Spleen (tissue), 11 donors: ENCODE results near the gene HELZ2. TPM values are rescaled to one million over a fixed set of nuclear protein-coding genes. Genes with fewer than 3 reads are reported as not detected.
"Not testable (repeated sequence)": the region's sequence is repeated elsewhere in the genome, so short reads cannot be mapped to it uniquely, and the experiment has no call there.

Experiments used
- DNase-seq: peaks from one replicate; pipeline ENCODE4 v3.0.0-alpha.2; 2020
- H3K27ac ChIP-seq, 8 donors: fragments of 200-600 bp; sonication (generic) in 7 of 8; 1 replicate in 4 of 8; 2 replicates in 4 of 8; pipeline versions ENCODE4 v1.5.0 to v1.8.0; 2016 to 2021; ENCODE audit warnings: inconsistent platforms in 4 of 8, mild to moderate bottlenecking in 4 of 8, moderate library complexity in 1 of 8
- H3K27me3 ChIP-seq, 7 donors: fragments of 200-600 bp; sonication (generic) in 6 of 7; replicated peaks in 1 of 7; 1 replicate in 4 of 7; 2 replicates in 3 of 7; pipeline versions ENCODE4 v1.5.0 to v1.8.0; 2016 to 2021; ENCODE audit warnings: inconsistent platforms in 3 of 7, mild to moderate bottlenecking in 1 of 7
- H3K36me3 ChIP-seq, 6 donors: fragments of 200-600 bp; sonication (generic) in 5 of 6; 1 replicate in 4 of 6; 2 replicates in 2 of 6; pipeline versions ENCODE4 v1.5.0 to v1.8.0; 2016 to 2021; ENCODE audit warnings: inconsistent platforms in 2 of 6
- H3K4me1 ChIP-seq, 6 donors: fragments of 200-600 bp; sonication (generic) in 5 of 6; 1 replicate in 3 of 6; 2 replicates in 3 of 6; pipeline versions ENCODE4 v1.5.0 to v1.8.0; 2016 to 2021; ENCODE audit warnings: inconsistent platforms in 3 of 6
- H3K4me3 ChIP-seq, 8 donors: fragments of 200-600 bp; sonication (generic) in 7 of 8; 1 replicate in 4 of 8; 2 replicates in 4 of 8; pipeline versions ENCODE4 v1.5.0 to v1.8.0; 2016 to 2021; ENCODE audit warnings: inconsistent platforms in 4 of 8, mild to moderate bottlenecking in 4 of 8, moderate library complexity in 2 of 8
- H3K9me3 ChIP-seq, 8 donors: fragments of 200-600 bp; sonication (generic) in 7 of 8; 1 replicate in 4 of 8; 2 replicates in 4 of 8; pipeline versions ENCODE4 v1.5.0 to v1.8.0; 2016 to 2021; ENCODE audit warnings: inconsistent platforms in 4 of 8
- POLR2AphosphoS5 ChIP-seq, 3 donors: sonication (generic); formaldehyde crosslinking; IDR thresholded peaks; one replicate each; pipeline ENCODE4 v1.5.1; 2017; ENCODE audit warnings: antibody characterized with exemption in 3 of 3
- WGBS, 5 donors: extraction: QIAGEN DNeasy Blood & Tissue Kit in 3 of 5; methylation state at CpG; one replicate each; pipeline versions ENCODE4 v1.1.5 to v1.1.7; 2013 to 2018; 5-methylcytosine and 5-hydroxymethylcytosine counted together
- intact Hi-C: fragments of 100-400 bp; cut with DNase I; formaldehyde crosslinking; loops from one replicate; pipeline ENCODE4 v1.15.0; 2023; ENCODE audit warnings: low total_unique reads
- polyA plus RNA-seq, 3 donors: library from polyadenylated mRNA; stranded (reverse); fragments of 200-250 nt; gene quantifications; one replicate each; pipeline ENCODE4 v1.2.1, GENCODE V29; 2013
- total RNA-seq, 7 donors: library from RNA; depleted of rRNA in 3 of 7; stranded (reverse); fragments of >200 nt in 3 of 7; fragmentation: NEBNext Ultra II Directional in 4 of 7; extraction: Animal tissue kit (Norgen Biotek cat#: 25700) in 4 of 7; gene quantifications; one replicate each; pipeline versions ENCODE4 v1.1.0 to v1.2.1, GENCODE V29; 2016 to 2021
- TF ChIP-seq, protein P1 (sequence below), 11 experiments: fragments of 200-600 bp in 7 of 11; fragments of 450-650 bp in 4 of 11; sonication (generic) in 4 of 11; IDR thresholded peaks in 8 of 11; conservative IDR thresholded peaks in 3 of 11; 1 replicate in 7 of 11; 2 replicates in 4 of 11; pipeline versions ENCODE4 v1.4.0 to v1.8.0; 2016 to 2021; ENCODE audit warnings: antibody characterized with exemption in 11 of 11, inconsistent platforms in 4 of 11, mild to moderate bottlenecking in 1 of 11
- donor health status: healthy with polysubstance abuse.
- donor health status: DM: no; HTN: no; CAD: no; lungs with moderate emphysema.
- donor health status: DM: no; HTN: no; CAD: no.
- donor health status: Bipolar disorder and iron deficiency.
- donor health status: healthy.
- donor health status: DM: no; HTN: no; CAD: no.
- donor health status: DM: yes; HTN: yes; CAD: no.

Gene HELZ2
- total and polyA plus RNA-seq, 10 donors = 4.3 to 120 (median 62.6) TPM

DNA sequence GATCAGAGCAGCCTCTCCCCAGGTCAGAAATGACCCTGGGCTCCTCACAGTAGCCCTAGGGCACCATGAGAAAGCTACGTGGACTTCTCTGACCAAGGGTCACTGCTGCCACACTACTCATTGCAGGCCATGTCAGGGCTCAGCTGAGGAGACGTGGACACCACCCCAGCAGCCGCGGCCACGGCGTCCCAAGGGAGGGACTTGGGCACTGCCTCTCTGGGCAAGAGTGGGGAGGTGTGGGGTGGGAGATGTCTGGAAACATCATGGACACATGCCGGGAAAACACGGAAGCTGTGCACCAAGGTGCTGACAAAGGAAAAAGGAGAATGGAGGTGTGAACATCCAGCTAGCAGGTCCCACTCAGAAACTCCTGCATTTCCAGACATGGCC is 43.8 kb upstream of the HELZ2 start:
- Histone ChIP-seq H3K36me3 (peaks cover 0 to 66% (median 41%) of the 10 kb centered on the region in 6 donors), H3K4me1 (peaks cover 0 to 54% (median 9%) of the 10 kb centered on the region in 6 donors), H3K27ac (no peak overlapping the region), H3K9me3 (no peaks in the 10 kb centered on the region), H3K27me3 (no peaks in the 10 kb centered on the region), H3K4me3 (no peak overlapping the region)
- 87 to 97% (median 94%) methylated on average over 7 to 8 of the region's 8 CpGs for WGBS, 5 donors
- intact Hi-C loops = no loop called here
- TF ChIP-seq, protein P1, sequence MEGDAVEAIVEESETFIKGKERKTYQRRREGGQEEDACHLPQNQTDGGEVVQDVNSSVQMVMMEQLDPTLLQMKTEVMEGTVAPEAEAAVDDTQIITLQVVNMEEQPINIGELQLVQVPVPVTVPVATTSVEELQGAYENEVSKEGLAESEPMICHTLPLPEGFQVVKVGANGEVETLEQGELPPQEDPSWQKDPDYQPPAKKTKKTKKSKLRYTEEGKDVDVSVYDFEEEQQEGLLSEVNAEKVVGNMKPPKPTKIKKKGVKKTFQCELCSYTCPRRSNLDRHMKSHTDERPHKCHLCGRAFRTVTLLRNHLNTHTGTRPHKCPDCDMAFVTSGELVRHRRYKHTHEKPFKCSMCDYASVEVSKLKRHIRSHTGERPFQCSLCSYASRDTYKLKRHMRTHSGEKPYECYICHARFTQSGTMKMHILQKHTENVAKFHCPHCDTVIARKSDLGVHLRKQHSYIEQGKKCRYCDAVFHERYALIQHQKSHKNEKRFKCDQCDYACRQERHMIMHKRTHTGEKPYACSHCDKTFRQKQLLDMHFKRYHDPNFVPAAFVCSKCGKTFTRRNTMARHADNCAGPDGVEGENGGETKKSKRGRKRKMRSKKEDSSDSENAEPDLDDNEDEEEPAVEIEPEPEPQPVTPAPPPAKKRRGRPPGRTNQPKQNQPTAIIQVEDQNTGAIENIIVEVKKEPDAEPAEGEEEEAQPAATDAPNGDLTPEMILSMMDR (IDR thresholded peaks at IDR 0.05 in 8 of 11, conservative IDR thresholded peaks at IDR 0.05 in 3 of 11) = no peak
- TF ChIP-seq POLR2AphosphoS5 (IDR thresholded peaks at IDR 0.05) = peak in 1 of 3 donors; percentile 29
- no peak for DNase-seq

DNA sequence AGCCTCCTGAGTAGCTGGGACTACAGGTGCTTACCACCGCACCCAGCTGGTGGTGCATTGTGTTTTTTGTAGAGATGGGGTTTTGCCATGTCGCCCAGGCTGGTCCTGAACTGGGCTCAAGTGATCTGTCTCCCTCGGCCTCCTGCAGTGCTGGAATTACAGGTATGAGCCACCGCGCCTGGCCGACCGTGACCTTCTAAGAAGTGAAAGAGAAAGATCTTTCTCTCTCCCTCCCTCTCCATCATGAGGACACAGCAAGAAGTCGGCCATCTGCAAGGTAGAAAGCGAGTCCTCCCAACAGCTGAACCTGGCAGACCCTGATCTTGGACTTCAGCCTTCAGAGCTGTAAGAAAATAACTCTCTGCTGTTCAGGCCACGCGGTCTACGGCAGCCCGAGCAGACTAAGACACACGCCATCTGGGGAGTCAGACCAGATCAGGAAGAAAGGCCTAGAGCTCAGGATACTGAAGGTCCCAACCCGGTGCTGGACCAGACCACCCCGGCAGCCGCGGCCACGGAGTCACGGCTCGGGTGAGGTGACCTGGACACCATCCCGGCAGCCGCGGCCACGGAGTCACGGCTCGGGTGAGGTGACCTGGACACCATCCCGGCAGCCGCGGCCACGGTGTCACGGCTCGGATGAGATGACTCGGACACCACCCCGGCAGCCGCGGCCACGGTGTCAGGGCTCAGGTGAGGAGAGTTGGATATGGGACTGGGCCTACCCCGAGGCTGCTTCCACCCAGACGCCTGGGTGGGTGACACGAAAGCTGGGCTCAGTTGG is 43.2 kb upstream of the HELZ2 start:
- no peak for DNase-seq
- TF ChIP-seq POLR2AphosphoS5 (IDR thresholded peaks at IDR 0.05) = peak in 1 of 3 donors; percentile 10
- TF ChIP-seq, protein P1 (IDR thresholded peaks at IDR 0.05 in 8 of 11, conservative IDR thresholded peaks at IDR 0.05 in 3 of 11) = no peak
- Histone ChIP-seq H3K4me3 (no peak overlapping the region), H3K9me3 (no peaks in the 10 kb centered on the region), H3K27ac (no peak overlapping the region), H3K27me3 (no peaks in the 10 kb centered on the region), H3K4me1 (peaks cover 0 to 54% (median 15%) of the 10 kb centered on the region in 6 donors), H3K36me3 (peaks cover 0 to 70% (median 41%) of the 10 kb centered on the region in 6 donors)
- 93 to 97% (median 95%) methylated on average over 19 to 41 of the region's 41 CpGs for WGBS, 5 donors
- intact Hi-C loops = no loop called here

DNA sequence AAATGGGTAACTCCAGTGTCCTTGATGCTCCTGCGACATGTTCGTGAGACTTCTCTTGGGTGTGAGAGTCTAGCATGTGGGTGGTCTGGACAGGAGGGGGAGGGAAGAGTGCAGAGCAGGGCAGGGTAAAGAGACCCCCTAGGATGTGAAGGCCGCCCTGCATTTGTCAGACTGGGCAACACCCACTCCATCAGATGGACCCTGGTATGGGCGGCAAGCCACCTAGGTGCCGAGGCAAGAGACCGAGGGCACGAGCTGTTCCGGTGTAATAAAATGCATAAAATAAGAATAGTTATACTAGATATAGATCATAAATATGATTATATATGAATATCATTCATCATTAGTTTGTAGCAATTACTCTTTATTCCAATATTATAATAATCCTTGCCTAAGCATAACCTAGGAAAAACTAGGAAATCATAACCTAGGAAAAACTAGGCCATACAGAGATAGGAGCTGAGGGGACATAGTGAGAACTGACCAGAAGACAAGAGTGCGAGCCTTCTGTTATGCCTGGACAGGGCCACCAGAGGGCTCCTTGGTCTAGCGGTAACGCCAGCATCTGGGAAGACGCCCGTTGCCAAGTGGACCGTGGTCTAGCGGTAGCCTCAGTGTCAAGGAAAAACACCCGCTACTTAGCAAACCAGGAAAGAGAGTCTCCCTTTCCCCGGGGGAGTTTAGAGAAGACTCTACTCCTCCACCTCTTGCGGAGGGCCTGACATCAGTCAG is 40.0 kb upstream of the HELZ2 start:
- peak overlapping the region in 1 of 8 donors; percentile 5 for H3K27ac ChIP-seq
- H3K4me3 ChIP-seq, H3K9me3 ChIP-seq, H3K27me3 ChIP-seq, intact Hi-C loops, DNase-seq: not testable (repeated sequence)
- TF ChIP-seq, protein P1 (IDR thresholded peaks at IDR 0.05 in 8 of 11, conservative IDR thresholded peaks at IDR 0.05 in 3 of 11) = peak in 10 of 11 experiments; percentile 15 to 61 (median 39)
- WGBS, 5 donors = 75 to 89% (median 84%) methylated on average over 17 to 18 of the region's 18 CpGs
- peaks cover 0 to 66% (median 35%) of the 10 kb centered on the region in 6 donors for H3K36me3 ChIP-seq
- H3K4me1 ChIP-seq = peaks cover 0 to 54% (median 24%) of the 10 kb centered on the region in 6 donors
